NOMO-1 treated with dmso at 0.1 percent for 144 hours (cell line): ENCODE data around the gene CCDC27.
A peak's percentile ranks its signal among the peaks of the same experiment; 100 is the strongest.

ENCODE experiments used
- DNase-seq: peaks from one replicate; lab custom pipeline; 2025; ENCODE audit not compliant: unreplicated experiment; lab: John Stamatoyannopoulos, UW

Gene CCDC27

DNA sequence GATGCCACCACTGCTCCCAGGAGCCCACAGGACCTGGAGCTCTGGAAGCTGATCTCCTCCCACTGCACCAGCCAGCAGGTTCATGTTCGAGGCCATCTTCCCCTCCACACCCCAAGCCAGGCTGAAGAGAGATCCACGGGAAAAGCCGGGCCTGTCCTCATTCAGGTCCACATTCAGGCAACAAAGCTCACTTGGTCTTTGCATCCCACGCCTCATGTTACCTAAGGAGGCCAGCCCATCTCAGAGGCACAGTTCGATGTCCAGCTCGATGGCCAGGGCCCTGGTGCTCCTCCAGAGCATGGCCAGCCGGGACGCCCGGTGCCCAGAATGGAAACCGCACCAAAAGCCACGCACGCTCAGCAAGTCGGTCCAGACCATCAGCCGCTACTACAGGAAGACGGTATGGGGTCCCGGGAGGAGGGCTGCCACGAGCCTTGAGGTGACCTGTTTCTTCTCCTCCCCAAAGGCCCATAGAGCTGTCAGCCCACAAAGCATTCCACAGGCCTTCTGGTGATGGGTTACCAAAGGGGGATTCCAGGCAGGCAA lies at the start of gene CCDC27:
Gene CCDC27 (plus strand): TSS at position 51 of the 546 bp plus-strand sequence. CDS start 32 bp downstream, at position 83.
- DNase-seq = no peak

DNA sequence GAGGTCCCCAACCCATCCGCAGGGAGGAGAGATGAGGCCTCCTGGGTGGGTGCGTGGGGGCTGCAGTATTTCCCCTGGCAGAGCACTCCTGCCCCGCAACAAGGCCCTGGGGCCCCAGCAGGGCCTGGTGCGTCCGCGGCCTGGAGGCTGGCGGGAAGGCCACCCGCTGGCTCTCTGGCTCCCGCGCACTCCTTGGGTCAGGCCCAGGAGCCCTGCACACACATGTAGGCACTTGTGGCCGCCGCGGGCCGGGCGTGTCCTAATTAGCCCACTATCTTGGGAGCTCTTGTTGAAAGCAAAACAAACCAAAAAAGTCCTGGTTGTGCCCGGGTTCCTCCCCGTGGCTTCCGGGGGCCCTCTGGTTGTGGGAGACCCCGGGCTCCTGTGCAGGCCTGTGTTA lies 49.7 kb upstream of the CCDC27 start:
- DNase-seq = no peak

DNA sequence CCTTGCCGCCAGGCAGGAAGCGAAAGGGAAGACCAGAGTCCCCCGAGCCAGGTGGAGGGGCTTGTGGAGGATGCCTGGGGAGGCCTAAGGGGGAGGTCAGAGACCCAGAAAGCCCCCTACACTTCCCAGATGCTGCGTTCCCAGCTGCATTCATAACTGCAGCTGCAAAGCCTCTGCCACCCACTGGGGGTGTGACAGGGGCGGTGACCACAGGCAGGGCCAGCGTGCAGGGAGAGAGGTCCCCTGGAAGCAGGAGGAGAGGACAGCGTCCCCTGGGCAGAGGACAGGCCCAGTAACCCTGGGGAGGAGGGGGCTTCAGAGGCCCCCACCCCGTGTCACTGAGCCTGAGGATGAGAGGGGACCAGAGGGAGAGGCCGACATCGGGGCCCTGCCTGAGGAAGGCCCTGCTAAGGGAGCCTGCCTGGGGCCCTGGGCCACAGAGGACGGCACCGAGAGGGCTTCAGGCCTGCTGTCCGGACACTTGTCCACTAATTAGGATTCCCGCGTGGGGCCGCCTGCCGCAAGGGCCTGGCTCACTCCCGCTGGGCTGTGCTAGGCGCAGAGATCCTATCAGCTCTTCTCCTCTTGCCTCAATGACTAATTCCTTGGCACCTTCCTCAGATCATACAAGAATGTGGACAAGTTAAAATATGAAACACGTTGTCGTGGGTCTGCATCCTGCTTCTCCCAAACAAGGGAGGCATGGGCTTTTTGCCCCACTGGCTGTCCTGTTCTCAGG lies 49.1 kb upstream of the CCDC27 start:
- DNase-seq = no peak

DNA sequence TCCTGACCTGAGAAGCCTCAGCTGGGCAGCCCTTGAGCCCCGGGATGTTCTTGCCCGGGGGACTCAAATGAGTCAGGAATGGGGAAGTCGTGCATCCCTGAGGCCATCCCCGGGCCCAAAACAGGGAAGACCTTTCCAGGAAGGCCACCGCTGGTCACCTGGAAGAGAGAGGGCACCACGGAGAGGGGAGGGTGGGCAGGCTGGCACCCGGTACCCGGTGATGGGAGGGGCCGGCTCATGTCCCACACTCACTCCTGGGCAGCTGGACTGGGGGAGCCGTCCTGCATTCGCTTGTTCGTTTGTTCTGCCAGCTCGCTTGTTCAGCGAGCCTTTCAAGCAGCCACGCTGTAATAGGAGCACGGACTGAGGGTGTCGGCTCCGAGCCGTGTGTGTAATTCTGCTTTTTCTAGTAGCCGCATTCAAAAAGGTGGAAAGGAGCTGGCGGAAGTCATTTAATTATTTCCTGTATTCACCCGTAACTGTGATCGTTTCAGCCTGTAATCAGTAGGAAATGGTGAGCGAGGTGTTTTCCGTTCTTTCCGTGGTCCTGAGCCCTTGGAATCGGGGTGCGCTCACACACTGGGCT lies 48.4 kb upstream of the CCDC27 start:
- DNase-seq = peak; percentile 38

- no peak for DNase-seq
These were observed 46.8 kb upstream of the CCDC27 start for GRCh38 chr1:3705341-3705950.

GRCh38 chr1:3706651-3707297 lies 45.5 kb upstream of the CCDC27 start:
- no peak for DNase-seq

DNA sequence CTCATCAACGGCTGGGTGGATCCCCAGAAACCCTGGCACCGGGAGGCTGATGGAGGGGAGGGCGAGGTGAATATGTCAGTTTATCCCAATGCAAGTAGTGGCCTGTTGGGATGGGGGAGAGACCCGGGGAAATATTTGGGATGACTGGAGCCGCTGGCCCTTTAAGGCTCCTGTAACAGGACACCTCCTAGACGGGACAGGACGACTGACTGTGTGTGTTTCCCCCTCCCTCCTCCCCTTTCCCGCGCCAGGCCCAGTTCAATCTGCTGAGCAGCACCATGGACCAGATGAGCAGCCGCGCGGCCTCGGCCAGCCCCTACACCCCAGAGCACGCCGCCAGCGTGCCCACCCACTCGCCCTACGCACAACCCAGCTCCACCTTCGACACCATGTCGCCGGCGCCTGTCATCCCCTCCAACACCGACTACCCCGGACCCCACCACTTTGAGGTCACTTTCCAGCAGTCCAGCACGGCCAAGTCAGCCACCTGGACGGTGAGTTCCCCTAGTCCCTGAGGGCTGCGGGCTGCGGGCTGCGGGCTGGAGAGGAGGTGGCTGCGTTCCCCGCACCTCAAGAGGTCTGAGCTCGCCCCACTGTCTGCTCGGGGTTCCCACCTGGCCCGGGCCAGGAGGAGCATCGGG lies 44.8 kb upstream of the CCDC27 start:
- DNase-seq = no peak

- no peak for DNase-seq
These were observed 44.3 kb upstream of the CCDC27 start for GRCh38 chr1:3707939-3708328.

GRCh38 chr1:3708791-3709190 lies 43.5 kb upstream of the CCDC27 start:
- DNase-seq = no peak

- no peak for DNase-seq
These were observed 42.0 kb upstream of the CCDC27 start for GRCh38 chr1:3710251-3710650.

- no peak for DNase-seq
These were observed 40.9 kb upstream of the CCDC27 start for GRCh38 chr1:3711381-3711779.

GRCh38 chr1:3711780-3712451 lies 40.3 kb upstream of the CCDC27 start:
- no peak for DNase-seq

- DNase-seq = no peak
These were observed 39.4 kb upstream of the CCDC27 start for GRCh38 chr1:3712573-3713535.

GRCh38 chr1:3713840-3714239 lies 38.4 kb upstream of the CCDC27 start:
- no peak for DNase-seq

GRCh38 chr1:3714284-3714741 lies 37.9 kb upstream of the CCDC27 start:
- no peak for DNase-seq

- DNase-seq = no peak
These were observed 37.4 kb upstream of the CCDC27 start for GRCh38 chr1:3714814-3715213.

- no peak for DNase-seq
These were observed 35.9 kb upstream of the CCDC27 start for GRCh38 chr1:3716351-3716750.

DNA sequence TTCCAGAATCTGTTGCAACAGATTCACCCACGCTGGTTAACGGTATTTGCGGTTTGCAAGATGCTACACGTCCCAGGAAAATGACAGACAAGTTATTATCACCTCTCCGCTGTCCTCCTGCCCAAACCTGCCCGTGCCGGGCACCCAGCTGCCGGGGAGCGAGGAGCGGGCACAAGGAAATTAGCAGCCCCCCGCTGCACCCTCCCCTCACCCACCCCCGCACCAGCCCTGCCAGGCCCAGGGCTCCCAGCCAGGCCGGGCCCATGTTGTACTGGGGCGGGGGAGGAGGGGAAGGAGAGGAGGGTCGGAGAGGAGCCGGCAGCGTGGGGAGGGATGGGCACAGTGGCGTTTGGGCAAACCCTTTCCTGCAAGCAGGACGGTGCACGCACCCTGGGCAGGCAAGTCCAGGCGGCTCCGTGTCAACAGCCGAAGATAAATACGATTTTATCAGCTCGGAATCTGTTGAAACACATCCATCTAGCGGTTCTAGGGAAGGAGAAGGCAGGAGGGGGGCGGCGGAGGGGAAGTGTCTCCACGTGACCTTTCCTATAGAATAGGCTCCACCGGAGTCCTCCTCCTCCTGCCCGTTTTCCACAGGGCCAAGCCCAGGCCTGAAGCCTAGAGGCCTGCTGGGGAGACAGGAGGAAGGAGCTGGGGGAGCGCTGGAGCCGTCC lies 35.1 kb upstream of the CCDC27 start:
- DNase-seq = no peak
